Astrocyte of the spinal cord (primary cell): ENCODE results near the gene HLA-DRA.
"Not testable (repeated sequence)": the region's sequence is repeated elsewhere in the genome, so short reads cannot be mapped to it uniquely, and the experiment has no call there.

ENCODE experiments used
- DNase-seq: peaks from one replicate; pipeline ENCODE4 v3.0.0; 2011; ENCODE audit warnings: low read depth, low spot score
- H3K4me3 ChIP-seq: 2 replicates; pipeline ENCODE4 v1.5.1; 2011; ENCODE audit warnings: low read depth, mild to moderate bottlenecking, low read length, moderate library complexity
- in situ Hi-C: cut with HindIII; loops from 2 replicates; pipeline ENCODE4 v1.10.0; 2017; ENCODE audit warnings: low sequenced_read_pairs
- TF ChIP-seq, protein P1 (sequence below): IDR thresholded peaks from 2 replicates; pipeline ENCODE4 v1.5.1; 2012; ENCODE audit warnings: low read depth, mild to moderate bottlenecking, low read length, inconsistent platforms

HLA-DRA gene

DNA sequence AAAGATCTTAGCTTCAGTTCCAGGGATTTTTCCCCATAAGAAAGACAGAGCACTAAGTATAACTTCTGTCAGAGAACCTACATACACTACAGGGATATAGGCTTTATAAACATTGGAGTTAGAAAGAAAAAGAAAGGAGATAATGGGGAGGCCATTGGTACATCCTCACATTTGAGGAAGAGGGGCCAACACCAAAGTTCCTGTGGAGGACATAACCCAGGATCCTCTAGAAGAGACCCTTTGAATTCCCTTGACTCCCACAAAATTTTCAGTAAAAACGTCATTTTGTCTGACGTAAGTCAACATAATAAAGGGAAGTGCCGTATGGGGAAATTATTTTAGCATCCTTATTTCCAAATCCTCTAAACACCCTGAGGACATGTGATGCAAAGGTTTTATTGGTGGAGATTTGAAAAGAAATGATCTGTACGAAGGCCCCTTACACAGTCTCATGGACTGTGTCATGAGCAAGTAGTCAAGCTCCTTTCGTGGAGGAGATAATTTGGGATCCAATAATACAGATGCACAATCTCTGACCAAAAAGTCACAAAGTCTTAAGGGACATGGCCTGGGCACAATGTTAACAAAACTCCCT, 33.2 kb downstream of the HLA-DRA start:
- TF ChIP-seq, protein P1, sequence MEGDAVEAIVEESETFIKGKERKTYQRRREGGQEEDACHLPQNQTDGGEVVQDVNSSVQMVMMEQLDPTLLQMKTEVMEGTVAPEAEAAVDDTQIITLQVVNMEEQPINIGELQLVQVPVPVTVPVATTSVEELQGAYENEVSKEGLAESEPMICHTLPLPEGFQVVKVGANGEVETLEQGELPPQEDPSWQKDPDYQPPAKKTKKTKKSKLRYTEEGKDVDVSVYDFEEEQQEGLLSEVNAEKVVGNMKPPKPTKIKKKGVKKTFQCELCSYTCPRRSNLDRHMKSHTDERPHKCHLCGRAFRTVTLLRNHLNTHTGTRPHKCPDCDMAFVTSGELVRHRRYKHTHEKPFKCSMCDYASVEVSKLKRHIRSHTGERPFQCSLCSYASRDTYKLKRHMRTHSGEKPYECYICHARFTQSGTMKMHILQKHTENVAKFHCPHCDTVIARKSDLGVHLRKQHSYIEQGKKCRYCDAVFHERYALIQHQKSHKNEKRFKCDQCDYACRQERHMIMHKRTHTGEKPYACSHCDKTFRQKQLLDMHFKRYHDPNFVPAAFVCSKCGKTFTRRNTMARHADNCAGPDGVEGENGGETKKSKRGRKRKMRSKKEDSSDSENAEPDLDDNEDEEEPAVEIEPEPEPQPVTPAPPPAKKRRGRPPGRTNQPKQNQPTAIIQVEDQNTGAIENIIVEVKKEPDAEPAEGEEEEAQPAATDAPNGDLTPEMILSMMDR, result no peak
- H3K4me3 ChIP-seq, result no peak overlapping the region
- DNase-seq, result no peak
- in situ Hi-C loops, result no loop called here

DNA sequence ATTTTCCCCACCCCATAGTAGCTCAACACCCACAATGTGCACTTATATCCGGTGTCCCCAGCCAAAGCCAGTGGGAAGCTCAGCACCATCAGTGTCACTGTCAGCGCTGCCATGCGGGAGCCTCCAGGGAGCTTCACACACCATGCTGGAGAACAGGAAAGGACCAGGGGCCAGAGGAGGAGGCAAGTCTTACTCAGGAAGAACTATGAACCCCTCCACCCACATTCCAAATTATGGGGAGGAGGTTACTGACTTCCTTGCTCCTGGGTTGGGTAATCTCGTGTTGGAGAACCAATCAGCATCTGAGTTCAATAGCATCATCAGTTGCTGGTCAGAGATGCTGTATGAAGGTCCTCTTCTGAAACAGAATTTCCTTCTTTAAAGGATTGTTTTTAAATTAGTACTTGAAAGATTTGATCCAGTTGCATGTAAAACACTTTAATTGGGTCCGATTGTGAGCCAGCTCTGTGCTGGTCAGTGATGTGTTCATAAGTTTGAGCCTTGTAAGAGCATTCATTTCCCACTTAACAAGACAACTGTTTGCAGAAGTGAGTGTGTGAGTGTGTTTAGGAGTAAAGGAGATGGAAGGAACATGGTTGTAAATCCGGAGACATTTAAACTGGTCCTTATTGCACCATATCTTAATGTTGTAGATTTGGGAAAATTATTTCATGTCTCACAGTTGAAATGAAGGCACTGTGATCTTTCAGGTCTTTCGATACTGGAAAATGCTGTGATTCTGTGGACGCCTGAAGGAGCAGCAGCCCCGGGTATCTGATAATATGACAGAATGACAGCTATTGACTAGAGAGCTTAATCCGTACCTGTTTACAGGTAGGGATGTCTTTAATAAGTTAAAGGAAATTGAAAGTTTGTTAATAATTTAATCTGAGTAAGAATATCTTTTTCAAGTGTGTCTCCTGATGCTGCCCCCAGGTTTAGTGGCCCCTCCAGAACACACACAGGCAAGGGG, 34.0 kb downstream of the HLA-DRA start:
- DNase-seq, in situ Hi-C loops, H3K4me3 ChIP-seq: not testable (repeated sequence)

DNA sequence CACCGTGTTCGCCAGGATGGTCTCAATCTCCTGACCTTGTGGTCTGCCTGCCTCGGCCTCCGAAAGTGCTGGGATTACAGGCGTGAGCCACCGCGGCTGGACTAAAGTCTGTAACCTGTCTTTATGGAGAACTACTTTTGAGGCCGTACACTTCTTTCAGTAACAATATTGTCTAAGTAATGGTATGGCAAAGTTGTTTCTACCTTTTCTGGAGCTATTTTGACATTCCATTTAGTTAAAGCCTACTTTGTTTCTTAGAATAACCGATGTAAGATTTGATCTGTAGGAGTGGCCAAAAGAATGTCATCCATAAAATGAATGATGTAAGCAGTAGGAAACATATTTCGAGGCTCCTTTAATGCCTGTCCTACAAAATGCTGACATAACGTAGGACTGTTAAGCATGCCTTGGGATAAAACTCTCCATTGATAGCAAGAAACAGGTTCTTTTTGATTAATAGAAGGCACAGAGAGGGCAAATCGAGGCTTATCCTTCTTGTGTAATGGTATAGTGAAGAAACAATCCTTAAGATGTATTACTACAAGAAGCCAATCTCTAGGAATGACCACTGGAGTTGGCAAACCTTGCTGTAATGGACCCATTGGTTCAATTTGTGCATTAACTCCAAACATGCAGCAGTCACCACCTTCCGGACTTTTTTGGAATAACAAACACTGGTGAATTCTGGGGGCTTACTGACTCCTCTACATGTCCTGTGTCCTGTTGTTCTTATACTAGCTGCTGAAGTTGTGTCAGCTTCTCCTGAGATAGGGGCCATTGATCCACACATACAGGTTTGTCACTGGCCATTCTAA, 35.9 kb downstream of the HLA-DRA start:
- no peak overlapping the region for H3K4me3 ChIP-seq
- in situ Hi-C loops, result no loop called here
- no peak for DNase-seq
- TF ChIP-seq, protein P1, result no peak

DNA sequence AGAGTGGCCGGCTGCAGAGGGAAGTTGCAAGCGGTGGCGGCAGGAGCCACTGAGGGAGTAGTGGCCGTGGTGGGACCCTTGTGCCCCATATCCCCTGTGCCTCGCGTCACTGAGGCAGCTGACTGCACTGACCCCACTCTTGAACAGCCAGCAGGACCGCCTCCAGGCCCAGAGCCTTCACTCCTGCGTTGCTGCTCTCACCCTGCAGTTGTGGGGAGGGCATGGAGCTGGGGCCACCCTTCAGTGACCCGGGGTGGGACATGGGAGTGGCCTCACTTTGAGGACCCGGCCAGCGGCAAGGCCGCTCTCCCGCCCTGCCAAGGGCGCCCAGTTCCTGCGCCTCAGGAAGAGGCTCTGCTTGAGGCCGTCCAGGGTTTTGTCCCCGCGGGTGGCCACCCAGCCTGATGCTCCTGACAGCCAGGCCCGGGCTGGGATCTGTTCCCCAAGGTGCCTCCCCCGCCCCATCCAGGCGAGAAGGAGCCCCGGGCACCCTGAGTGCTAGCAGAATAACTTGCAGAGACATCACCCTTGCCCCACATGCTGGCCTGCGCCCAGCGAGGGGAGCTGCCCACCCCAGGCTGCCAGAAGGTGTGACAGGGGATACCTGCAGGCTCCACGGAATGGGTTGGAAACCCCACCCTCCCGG, 44.4 kb downstream of the HLA-DRA start:
- in situ Hi-C loops, result no loop called here
- H3K4me3 ChIP-seq, result no peak overlapping the region
- no peak for DNase-seq
- TF ChIP-seq, protein P1, result no peak

DNA sequence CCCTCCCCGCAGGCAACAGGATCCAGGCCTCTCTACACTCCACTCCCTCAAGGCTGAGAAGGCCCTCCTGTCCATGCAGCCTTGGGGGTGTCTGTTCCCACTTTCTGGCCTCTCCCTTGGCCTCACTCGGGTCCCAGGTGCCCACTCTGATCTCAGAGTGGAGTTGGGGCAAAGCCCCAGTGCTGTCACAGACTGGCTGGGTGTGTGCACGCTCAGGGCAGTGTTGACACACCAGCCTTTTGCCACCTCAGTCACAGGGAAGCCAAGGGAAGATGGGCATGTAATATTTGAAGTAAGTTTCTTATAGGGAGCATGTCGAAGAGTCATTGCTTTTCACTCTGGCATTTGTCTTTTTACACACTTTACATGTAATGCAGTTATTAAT, 44.9 kb downstream of the HLA-DRA start:
- no peak overlapping the region for H3K4me3 ChIP-seq
- in situ Hi-C loops, result no loop called here
- no peak for DNase-seq
- TF ChIP-seq, protein P1, result no peak

DNA sequence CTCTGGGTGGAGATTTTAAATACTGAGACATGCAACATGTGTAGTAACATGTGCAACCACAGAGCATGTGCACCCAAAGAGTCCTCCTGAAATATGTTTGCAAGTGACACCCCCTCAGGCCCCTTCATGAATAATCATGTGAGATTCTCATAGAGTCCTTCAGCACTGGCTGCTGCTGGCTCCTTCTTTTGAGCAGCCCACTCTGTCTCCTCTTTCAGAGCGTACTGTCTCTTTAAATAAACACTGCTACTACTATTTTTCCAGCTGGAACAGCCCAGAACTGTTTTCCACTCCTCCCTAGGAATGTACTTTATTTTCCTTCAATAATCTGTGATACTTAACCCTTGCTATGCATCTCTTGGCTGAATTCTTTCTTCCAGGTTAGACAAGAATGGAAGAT, 48.4 kb downstream of the HLA-DRA start:
- no peak for DNase-seq
- TF ChIP-seq, protein P1, result no peak
- H3K4me3 ChIP-seq, result no peak overlapping the region
- in situ Hi-C loops, result no loop called here
